Stimulated activated CD8-positive, alpha-beta memory T cell treated with anti-CD3 and anti-CD28 coated beads, Interleukin-12 subunit alpha, Interleukin-12 subunit beta, amount 100 ng/mL, for 24 hours (primary cell): ENCODE data around the gene PTPN20.
"Not testable (repeated sequence)": the region's sequence is repeated elsewhere in the genome, so short reads cannot be mapped to it uniquely, and the experiment has no call there.

ENCODE experiments used
- DNase-seq: peaks from one replicate; pipeline ENCODE4 v3.0.0-alpha.2; 2020; ENCODE audit errors: extremely low read depth

PTPN20 gene, protein sequence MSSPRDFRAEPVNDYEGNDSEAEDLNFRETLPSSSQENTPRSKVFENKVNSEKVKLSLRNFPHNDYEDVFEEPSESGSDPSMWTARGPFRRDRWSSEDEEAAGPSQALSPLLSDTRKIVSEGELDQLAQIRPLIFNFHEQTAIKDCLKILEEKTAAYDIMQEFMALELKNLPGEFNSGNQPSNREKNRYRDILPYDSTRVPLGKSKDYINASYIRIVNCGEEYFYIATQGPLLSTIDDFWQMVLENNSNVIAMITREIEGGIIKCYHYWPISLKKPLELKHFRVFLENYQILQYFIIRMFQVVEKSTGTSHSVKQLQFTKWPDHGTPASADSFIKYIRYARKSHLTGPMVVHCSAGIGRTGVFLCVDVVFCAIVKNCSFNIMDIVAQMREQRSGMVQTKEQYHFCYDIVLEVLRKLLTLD

DNA sequence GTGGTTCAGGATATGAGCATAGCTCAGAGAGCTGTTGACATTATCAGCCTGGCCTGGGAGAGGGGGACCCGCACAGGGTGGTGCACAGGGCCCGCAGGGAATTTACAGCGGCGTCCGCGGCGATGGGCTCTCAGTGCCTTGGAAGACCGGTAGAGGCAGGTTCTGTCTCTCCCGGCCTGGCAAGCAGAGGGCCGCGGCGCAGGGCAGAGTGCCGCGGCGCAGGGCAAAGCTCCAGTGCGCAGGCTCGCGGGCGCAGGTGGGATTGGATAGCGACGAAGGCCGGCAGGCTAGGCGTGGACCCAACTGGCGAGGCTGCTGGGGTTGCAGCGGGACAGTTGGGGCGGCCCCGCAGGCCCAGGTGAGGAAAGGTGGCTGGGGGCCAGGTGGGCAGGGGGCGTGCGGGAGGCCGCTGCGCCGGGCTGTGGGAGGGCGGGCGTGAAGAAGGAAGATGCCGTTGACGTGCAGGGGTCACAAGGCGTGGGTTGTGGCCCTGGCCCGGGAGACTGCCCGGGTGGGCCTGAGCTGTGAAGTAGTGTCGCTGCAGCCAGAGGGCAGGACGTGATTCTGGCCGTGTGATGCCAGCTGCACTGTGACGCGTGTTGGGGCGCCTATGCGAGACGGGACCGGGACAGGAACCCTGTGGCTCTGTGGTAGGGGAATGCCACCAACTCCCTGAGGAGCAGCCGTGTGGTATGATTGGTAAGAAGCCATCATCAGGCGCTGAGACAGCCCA is at the start of gene PTPN20:
Gene PTPN20, plus strand, starts transcription at position 285 of the 733 bp plus-strand sequence. CDS start 21,072 bp downstream, outside the sequence.
- DNase-seq = not testable (repeated sequence)

DNA sequence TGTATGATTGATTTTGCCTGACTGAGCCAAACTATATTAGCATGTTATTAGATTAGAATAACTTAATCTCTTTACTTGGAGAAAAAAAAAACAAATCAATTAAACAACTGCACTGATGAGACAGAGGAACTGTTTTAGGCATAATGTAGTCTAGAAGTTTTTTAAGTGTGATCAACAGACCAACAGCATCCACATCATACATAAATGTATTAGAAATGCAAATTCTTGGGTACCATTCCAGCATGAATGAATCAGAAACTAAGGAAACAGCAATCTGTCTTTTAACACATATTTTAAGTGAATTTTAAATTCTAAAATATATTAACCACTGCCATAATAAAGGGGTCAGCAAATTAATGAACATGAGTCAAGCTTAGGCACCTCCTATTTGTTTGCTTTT is 41.5 kb upstream of the PTPN20 start:
- DNase-seq = not testable (repeated sequence)

DNA sequence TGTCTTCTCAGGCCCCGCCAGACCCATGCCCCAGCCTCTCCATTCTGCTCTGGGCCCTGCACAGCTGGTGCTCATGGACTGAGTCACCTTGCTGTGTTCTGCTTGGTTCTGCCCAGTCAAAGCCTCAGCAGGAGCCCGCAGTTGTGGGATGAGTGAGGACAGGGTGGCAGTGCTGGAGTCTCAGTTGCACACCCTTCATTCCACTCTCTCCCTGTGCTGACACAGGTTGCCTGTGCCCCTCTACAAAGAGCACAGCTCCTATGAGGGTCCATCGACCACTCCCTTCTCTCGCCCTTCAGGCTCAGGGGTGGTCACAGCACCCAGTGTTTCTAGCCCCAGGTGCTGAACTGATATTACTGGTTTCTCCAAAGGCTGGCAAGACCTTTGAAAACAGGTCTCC is 39.6 kb upstream of the PTPN20 start:
- DNase-seq = not testable (repeated sequence)

DNA sequence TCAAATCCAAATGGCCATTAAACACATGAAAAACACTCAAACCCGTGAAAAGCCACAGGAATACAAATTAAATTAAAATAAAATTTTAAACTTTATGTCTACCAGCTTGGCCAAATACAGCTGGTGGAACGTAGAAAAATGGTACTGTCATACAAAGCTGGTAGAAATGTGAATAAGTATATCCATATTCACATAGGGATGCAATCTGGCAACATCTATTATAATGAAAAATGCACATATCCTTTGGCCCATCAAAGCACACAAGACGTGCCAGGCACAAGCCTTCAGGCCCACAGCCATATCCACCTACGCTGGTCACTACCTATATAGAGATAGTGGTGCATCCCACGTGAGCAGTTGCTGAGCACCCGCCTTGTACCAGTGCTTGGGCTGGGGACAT is 35.9 kb upstream of the PTPN20 start:
- not testable (repeated sequence) for DNase-seq

DNA sequence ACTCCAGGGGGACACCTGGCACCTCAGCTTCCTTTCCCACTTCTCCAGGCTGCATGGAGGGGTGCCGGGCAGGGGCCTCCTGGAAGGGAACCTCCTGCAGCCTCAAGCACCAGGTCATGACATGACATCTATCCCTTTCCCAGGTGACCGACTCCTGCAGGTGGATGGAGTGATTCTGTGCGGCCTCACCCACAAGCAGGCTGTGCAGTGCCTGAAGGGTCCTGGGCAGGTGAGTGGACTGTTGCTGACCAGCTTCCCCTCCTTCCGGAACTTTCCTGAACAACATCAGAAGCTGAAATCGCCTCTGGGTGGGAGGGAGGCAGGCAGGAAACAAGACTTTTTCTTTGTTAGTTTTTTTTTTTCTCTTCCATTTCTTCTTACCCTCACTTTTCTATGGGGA is 34.5 kb upstream of the PTPN20 start:
- DNase-seq = not testable (repeated sequence)

DNA sequence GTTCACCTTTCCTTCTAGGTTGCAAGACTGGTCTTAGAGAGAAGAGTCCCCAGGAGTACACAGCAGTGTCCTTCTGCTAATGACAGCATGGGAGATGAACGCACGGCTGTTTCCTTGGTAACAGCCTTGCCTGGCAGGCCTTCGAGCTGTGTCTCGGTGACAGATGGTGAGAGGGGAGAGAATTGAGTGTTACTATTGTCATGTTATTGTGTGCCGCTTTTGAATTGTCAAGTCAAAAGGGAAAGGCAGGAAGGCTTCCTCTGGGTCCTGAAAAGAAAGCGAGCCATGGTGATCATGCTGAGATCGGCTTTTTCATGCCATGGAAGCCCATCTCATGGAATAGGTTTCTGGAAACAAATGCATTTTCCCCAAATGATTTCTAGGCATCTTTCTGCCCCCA is 32.5 kb upstream of the PTPN20 start:
- not testable (repeated sequence) for DNase-seq

DNA sequence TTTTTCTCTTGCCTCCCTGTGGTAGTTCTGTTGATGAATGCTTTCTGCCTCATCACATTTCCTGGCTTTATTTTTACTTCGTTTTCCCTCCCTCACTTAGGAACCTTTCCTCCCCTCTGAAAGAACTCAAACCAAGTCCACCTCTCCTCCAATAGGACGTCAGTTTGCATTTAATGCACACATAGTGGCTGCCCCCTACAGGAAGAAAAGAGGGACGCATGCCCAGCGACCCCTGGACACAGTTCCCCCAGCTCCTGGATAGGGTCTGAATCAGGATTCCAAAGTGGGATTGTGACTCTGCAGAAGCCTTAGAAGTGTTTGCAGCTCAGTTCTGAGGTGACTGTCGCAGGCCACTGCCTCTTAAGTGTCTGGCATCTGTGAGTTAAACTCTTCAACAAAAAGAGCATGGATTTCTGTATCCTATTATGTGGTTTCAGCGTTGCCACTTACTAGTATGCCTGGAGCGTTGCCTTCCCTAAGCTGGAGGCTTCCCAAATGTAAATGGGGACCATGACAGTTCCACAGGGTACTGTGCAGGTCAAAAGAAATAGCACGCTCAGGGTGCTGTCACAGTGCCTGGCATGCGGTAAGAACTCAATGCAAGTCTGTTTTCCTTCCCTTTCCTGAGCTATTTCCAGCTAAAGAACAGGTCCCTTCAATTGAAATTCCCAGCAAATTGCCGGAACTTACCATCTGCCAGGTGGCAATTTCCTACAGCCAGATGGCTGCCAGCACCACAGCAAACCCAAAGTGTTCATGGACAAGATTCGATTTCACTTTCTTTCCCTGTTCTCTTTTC is 20.2 kb upstream of the PTPN20 start:
- DNase-seq = not testable (repeated sequence)

DNA sequence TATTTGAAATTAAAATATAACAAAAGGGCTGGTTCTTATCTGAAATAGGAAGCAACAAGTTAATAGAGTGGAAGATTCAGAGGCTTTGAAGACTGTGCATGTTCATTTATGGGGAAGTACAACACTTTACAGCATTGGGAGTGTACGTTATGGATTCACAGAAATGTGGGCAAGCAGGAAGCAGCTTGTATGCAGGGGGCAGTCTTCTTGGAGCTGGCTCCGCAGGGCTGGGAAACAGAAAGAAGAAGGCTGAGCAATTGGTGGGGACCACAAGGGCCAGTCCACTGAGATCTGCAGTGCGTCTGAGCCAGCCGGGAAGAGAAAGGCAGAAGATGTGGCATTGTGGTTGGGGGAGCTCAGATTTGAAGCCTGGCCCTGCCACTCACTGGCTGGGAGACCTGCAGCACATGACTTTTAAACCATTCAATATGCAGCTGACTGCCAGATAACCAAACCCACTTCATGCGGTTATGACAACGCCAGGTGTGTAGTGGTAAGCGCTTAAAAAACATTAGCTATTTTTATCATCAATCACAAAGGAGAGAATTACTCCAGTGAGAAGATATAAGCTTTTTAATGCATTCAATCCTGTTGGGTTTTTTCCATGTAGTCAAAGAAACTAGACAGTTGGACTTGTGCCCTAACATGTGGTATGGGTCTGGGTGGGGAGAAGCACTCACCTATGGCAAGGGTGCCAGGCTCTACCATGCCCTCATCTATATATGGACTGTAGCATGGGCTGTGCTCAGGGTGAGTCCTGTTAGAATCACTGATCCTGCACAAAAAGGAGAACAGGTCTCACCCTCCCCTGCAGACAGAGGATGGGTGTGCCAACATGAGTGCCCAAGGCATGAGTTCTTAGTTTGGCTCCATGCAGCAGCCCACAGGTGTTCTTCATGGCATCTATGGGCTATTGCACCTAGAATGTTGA is 14.2 kb upstream of the PTPN20 start:
- not testable (repeated sequence) for DNase-seq

DNA sequence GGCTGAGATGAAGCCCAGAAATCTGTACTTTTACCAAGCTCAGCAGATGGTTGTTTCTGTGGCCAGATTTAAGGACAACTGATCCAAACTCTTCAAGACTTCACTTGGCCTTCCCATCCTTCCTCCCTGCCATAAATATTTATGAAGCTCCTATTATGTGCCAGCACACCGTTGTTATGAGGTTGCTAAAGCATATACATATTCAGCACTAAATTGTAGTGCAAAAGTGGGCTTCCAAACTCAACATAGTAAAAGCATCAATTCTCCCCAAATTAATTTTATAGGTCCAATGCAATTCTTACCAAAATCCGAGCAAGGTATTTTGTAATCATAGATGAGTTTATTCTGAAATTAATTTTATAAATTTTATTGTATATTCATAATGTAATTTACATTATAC is 10.0 kb upstream of the PTPN20 start:
- not testable (repeated sequence) for DNase-seq

DNA sequence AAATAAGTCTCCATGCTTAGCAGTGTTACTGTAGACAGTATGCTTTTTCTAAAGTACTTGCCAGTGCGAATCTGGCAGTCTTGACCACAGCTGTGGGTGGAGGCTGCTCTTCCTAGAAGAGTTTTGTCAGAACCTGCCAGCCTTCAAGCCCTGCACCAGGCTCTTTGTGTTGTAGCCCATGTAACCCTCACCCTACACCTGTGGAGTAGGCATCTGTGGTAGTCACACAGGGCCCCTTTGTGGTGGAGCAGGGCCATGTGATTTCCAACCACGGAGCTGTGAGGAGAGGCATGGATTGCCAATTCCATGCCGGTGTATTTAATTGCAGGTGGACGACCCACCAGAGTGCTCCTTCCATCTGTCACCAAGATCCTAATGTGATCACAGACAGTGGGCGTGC is 7.4 kb upstream of the PTPN20 start:
- DNase-seq = not testable (repeated sequence)

DNA sequence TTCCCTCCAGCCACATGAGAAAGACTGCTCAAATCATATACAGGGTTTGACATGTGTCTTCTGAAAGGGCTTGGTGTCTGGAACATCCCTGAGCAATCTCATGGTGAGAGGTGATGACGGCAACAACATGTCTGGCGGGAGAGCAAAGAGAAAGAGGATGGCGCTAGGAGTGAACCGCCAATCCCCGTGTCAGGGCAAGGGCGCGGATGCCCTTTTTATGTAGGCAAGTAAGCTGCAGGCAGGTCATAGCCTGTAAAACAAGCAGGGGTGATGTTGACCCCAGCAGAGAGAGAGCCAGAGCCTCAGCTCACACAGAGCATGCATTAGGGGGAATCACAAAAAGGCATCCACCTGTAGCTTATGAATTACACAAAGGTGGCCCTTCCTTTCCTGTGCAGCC is 4.9 kb upstream of the PTPN20 start:
- DNase-seq = not testable (repeated sequence)

DNA sequence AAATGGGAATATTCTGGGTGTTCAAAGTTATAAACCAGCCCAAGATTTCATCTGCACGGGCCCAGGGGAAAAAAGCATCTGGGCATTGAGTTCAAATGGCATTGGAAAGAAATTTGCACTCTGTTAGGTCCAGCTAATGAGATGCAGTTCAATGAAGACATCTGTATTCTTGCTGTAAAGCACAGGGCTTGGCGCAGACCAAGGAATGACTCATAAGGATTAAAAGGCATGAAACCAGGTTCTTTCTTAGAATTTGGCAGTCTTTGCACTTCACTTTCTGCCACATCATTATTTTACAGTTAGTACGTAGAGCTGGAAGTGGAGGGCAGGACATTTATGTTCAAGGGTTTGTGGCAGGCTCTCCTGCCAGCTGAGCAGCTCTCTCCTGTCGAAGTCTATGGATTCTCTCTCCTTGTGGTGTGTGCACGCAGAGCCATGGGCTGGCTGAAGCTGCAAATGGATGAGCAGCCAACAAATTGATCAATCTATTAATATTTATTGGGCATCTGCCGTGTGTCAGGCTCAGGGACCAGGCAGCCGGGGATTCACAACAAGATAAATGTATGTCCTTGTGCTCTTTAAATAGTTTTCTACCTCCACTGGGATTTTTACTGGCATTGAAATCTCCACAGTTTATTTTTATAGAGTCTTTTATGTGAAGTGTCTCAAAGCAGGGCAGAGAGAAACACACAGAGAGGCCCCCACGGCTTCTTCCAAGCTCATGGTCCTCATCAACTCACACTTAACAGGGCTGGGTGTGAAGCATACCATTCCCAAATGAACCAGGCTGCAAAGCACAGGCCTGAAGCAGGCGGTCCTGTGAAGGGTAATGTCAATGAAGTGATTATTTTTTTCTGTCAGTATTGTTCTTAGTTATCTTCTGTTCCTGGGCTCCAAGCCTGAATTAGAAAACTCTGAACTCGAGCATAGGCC is 3.8 kb upstream of the PTPN20 start:
- DNase-seq = not testable (repeated sequence)

DNA sequence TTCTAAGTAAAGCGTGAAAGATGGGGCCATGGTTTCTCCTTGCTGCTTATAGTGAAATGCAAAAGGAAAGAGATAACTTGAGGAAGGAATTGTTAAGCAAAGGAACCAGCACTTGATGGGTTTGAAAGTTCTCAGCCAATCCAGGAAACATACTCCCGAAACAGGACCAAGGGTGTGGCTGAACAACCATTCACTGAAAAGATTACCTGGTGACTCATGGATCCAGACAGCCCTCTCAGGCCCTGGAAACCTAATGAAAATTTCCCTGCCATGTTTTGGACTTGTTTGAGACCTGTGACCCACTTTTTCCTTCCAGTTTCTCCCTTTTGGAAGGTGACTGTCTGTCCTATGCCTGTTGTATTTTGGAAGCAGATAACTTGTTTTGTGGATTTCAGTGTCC is 11.3 kb downstream of the PTPN20 start:
- DNase-seq = not testable (repeated sequence)

DNA sequence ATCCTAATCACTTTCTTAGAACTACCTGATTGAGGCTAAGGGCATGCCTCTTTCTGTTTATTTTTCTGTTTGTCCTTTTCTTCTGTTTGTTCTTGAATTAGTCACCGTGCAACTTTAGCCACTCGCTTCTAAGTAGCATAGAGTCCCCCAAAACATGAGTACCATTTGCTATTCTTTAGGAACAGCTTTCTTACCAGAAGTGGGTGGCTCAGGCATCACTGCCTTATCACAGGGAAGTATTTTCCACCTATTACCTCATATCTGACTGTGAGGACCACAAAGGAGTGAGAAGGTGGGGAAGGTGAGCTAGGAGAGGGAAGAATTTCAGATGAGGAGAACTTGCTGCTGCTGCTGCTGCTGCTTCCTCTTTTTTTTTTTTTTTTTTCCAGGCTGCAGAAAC is 13.9 kb downstream of the PTPN20 start:
- not testable (repeated sequence) for DNase-seq

DNA sequence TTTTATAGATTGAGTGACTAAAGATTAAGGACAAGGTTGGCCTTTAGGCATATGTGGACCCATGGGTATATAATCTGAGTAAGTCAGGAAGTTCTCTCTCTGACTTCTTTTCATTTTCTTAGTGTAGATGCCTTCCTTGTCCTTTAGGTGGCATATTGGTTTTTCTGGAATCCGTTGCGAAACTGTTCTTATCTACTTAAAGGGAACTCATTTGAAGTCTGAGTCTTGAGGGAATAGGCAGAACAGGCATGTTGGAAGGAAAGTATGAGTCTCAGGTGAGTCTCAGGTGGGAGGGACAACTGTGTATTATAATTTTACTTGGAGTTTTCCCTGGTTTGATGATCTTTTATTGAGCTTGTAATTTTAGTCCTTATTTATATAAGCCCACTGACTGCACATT is 14.6 kb downstream of the PTPN20 start:
- not testable (repeated sequence) for DNase-seq

DNA sequence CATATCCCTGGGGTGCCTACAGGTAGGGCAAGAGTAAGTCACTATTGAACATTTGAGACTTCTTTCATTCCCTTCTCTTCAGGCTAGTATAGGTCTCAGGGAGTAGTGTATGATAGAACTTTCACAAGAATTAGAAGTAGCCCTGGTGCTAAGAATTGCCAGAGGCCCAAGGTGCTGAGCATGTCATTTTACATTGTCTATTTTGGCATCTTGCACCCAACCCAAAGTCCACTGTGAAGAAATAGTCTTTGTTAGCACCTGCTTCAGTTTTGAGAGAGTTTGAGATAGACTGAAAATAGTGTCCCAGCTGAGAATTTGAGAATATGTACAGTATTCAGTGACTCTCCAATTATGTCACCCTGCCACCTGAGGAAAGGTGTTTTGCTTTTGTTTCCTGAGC is 17.6 kb downstream of the PTPN20 start:
- DNase-seq = not testable (repeated sequence)

DNA sequence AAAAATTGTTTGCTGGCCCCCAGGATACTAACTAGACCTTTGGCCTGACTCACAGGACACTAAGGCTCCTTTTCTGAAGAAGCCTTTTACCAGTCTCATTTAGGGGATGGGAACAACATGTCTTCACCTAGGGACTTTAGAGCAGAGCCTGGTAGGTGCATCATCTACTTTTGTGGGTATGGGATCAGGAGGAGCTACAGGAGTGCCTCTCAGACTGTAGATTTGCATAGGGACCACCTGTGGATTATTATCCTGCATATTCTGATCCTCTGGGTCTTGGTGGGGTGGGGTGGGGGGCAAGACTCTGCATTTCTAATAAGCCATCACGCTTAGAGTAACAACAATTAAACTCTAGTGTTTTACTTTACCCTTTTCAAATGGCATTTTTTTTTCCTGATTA is 21.2 kb downstream of the PTPN20 start:
- DNase-seq = not testable (repeated sequence)

DNA sequence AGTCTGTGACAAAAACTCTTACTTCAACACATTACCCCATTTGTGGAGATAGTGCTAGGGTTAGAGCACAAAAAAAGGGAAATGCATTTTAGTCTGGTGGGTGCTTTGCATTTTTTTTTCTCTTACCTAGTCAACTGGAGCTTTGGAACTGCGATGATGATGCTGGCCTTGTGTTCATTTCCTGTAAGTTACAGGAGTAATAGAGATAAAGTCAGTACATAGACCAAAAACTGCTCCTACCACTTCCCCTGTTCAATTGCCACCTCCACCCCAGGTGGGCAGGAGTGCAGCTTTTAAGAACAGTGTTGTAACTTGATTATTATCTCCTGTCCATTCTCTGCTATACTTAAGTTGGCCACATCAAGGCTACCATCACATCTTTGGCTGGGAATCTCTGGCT is 29.9 kb downstream of the PTPN20 start:
- DNase-seq = not testable (repeated sequence)

DNA sequence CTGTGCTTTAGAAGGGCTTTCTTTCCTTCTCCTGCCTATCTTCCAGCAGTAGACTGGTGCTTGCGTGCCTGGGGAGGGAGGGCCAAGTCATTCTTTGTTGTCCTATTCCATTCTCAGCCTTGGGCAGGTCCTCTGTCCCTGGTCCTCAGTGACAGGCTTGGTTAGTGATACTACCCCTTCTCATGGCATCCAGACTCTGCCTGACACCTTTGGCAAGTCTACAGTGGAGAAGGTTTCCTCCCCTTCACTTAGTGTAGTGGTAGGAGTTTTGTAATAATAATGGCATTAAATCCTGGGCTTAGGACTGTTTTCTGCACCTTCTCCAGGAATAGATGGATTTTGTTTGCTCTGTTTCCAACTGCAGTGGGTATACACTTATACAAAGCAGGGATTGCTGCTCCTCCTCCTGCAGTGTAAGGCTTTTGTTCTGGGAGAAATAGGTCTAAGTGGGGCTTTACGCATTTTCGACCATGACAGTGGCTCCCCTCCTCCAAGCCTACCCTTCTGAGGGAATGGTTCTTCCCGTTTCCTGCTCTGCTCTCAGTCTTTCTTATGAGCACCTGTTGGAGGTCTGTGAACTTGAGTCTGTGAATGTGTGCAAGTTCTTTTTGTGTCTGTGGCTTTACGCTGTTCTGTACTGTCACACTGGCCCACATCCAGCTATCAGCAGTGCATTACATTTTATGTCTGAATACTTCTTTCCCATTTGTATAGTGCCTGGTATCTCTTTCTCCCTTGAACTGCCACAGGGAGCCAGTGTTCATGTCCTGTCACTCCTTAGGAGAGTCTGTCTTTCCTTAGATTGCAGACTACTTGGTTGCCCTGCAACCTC is 37.7 kb downstream of the PTPN20 start:
- DNase-seq = not testable (repeated sequence)
